Stimulated activated CD4-positive, alpha-beta T cell treated with anti-CD3 and anti-CD28 coated beads, Interleukin-12 subunit alpha, Interleukin-12 subunit beta, amount 100 ng/mL, for 4 hours (primary cell): ENCODE results near the gene UBAC2.
A peak's percentile ranks its signal among the peaks of the same experiment; 100 is the strongest.

ENCODE experiments used
- DNase-seq: peaks from one replicate; pipeline ENCODE4 v3.0.0-alpha.2; 2020

UBAC2 gene

DNA sequence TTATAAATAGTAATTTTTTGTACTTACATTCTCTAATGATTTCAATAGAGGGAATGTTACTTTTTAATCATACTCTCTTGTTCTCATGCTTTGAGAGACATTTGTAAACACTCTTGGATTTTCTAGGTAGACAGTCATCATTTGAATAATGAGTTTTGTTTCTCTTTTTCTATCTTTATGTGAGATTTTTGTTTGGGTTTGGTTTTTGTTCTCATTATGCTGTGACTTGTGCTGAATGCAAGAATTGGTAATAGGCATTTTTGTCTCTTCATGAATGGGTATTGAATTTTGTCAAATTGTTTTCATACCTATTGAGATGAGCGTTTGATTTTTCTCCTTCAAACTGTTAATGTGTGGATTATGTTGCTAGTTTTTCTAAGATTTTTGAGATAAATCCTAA lies 163.3 kb downstream of the UBAC2 start:
- DNase-seq: no peak

DNA sequence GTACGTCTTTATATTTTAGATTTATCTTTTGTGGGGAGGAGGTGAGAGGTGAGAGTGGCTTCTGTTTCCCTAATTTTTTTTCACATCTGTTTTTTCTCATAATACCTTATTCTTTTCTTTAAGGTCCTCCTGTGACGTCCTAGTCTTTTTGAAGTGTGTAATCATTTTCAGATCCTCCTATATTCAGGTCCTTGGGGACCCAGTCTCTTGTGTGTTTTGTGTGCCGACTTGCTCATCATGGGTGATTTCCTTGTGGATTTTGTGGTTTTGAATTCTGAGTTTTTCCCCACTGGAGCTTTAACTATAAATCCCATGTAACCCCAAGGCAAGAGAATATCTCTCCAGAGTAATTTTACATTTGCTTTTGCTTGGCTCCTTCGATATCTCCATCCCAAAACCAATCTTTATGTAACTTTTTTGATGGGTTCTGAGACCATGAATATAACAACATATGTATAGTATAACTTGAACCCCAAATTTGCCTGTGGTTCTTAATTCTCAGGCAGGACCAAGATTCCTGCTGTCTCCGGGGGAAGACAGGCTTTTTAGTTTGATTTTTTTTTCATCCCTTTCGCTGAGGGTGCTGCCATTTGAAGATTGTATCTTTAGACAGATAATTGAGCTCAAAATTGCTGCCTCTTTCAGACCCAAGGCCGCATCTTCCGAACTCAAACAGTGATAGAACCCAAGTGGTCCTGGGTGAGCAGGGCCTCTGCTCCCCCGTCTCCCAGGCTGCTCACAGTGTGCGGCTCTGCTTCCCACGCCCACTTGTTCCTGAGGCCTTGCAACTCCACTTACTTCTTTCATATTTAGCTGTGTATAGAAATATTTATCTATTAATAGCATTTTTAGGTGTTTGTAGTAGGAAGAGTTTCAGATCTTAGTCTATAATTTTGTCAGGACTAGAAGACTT lies 165.7 kb downstream of the UBAC2 start:
- no peak for DNase-seq

DNA sequence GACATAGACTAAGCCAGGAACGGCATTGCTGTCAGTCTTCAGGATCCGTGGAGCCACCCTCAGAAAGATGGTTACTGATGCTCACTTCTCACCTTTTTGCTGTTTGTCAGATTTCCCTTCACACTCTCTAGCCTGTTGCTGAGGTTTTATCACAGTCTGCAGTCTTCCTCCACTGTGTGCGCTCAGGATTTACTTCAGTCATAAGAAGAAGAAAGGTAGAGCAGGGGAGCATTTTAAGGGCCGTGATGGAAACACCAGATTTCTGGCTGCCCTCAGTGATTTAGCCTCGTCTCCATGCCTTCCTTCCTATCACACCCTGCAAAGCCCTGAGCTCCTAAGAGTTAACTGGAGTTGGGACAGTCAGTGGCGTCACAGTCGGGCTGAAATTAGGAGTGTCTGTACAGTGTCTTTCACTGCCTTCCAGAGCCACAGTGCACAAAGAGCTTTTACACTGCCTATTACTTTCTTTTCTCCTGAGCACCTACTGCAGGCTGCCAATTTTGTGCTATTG lies 166.5 kb downstream of the UBAC2 start:
- no peak for DNase-seq

DNA sequence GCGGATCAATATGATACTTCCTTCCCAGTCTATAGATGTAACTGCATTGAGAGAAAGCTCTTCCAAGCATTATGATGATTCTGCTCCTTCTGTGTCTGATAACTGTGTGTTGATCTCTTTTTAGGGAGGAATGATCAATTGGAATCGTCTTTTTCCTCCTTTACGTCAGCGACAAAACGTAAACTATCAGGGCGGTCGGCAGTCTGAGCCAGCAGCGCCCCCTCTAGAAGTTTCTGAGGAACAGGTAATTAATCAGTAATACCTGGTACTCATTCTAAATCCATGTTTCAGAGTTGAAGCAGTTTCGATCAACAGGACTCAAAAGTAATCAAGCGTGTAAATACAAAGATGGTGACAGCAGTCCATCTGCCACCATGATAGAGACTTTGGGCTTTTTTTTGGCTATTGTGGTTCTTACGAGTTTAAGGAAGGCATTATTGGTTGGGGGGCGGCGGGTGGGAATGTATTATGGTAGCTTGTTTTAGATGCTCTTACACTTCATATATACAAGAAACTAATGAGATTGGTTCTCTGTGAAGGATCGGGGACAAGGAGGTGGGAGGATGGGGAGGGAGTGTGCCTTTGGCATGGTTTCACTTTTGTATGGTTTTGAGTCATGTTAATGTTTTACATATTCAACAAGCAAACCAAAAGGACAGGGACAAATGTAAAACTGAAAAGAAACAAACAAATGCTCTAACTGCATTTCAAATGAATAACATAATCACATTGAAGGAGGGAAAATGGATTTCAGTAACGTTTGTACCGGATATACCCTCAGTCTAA lies 167.2 kb downstream of the UBAC2 start:
- DNase-seq: no peak

DNA sequence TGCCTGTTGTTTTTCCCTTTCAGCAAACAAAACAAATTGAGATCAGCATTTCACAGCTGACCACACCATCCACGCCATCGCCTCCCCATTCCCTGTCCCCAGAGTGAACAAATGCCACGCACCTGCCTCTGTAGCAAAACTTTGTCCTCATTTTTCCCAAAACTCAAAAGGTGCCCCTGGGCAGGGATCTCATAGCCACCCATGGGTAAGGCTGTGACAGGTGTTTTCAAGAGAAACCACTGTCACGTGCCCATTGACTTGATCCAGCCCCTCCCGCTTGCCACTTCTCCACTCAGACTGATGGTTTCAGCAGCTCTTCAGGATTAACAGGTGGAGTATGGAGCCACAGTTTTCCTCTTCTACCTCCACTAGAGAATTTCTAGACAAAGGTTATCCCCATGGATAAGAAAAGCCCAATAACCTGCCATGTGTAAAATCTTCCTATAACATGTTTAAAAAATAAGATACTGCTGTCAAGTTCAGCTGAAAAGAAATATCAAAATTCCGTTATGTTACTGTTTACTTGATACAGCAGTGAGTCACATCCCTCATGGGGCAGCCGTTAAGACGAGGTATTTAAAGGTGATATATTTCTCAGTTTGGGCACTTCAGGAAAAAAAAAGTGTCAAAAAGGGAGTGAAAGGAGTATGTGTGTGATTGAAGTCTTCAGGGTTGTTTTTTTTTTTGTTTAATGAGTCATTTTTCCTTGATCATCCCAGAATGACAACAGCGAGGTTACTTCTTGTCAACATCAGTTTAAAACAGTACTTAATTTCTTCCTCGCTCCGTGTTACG lies 170.0 kb downstream of the UBAC2 start:
- no peak for DNase-seq

DNA sequence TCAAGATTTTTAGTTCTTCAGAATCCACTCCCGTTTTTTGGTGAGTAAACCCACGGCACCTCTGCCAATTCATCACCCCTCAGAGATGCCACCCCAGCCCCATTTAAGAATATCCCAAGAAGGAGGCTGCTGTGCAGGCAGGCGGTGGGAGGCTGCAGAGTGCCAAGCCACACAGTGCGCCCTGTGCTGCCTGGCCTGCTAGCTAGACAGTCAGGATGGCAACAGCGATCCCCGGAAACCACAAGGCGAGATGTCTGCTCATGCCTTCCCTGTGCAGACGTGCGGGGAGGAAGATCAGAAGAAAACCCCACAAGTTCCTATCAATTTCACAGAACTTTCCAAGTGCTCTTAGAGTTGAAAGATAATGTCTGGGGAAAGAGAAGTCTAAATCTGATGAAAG lies 171.3 kb downstream of the UBAC2 start:
- DNase-seq: no peak

DNA sequence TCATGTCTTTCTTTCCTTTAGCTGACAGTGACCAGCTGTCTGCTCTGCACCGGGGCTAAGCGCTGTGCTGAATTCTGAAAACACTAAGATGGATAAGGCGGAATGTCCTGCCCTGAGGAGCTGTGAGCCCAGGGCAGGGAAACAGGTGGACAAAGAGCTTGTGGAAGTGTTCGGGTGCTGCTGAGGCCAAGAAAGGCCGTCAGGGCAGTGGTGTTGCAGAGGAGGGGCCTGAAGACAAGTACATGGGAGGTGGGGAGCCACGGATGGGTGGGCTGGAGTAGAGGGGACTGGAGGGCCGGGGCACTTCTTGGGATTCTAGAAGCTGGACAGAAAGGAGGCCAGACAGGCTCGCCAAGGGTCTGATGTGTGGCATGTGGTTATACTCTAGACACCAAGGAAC lies 172.8 kb downstream of the UBAC2 start:
- DNase-seq: no peak

DNA sequence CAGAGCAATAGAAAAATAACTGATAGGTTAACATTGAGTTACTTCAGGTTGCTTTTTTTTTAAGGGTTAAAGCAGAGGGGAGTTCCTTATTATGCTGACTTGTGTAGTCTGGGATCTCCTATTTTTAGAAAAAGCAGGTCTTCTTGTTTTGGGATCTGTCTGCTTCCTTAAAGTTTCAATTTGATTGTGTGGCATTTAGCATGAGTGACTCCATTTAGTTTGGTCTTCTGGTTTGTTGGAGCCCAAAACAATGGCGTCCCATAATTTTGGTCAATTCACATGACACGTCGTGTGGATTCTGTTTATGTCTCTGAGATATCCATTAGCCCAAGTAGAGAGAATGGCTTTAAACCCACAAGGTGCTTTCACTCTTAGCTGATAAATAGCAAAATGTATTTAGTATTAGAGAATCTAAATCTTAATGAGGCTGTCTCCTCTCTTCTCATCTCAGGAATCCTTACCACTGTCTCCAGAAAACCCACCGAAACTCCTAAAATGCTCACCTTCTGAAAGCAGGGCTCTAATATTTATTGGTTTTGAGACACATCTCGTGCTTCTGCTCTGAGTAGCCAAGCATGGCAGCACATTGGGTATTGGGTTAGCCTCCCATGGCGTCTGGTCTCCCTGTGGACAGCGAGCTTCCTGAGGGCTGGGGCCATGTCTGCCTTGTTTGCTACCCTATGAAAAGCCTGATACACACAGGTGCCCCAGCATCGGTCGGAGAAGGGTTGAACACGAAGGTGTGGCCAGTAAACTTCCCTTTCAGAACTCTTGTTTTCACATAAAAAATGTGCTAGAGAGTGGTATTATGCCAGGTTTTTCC lies 173.7 kb downstream of the UBAC2 start:
- no peak for DNase-seq

DNA sequence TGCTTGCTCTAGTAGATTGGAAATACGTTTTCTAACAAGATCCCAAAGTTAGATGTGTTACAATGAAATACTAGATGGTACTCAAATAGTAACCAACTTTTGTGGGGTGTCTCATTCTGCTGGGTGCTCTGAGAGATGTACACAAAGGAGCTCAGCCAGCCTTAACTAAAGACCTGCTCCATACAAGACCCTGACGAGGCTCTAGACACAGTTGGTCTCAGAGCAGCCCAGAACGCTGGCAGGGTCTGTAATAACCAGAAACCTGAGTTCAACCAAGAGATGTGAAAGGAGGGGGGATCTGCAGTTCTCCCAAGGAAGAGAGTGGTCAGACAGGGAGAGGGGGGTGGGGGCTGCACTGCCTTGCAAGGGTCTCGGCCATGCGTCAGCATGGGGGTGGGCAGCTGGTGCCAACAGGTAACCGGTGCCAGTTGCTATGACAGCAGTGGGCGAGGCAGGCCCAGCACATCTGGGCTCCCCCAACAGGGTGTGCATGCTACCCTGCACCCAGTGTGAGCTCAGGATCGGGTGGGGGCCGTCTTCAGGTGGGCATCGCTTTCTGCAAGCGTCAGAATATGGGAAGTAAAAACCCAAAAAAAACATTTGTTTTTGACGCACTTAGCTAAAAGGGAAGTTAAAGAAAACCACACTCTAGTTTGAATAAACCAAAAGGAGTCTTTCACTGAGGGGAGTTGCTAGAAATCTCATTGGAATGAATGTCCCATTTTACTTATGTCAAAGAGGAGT lies 174.5 kb downstream of the UBAC2 start:
- no peak for DNase-seq

DNA sequence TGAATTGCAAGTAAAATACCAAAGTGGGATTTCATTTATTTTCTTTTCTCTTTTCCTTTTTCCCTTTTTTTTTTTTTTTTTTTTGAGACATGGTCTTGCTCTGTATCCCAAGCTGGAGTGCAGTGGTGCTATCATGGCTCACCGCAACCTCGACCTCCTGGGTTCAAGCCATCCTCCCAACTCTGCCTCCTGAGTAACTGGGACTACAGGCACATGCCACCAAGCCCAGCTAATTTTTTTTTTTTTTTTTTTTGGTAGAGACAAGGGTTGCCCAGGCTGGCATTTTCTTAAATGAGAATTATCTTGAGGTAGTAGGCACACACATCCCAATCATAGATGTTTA lies 175.1 kb downstream of the UBAC2 start:
- no peak for DNase-seq

DNA sequence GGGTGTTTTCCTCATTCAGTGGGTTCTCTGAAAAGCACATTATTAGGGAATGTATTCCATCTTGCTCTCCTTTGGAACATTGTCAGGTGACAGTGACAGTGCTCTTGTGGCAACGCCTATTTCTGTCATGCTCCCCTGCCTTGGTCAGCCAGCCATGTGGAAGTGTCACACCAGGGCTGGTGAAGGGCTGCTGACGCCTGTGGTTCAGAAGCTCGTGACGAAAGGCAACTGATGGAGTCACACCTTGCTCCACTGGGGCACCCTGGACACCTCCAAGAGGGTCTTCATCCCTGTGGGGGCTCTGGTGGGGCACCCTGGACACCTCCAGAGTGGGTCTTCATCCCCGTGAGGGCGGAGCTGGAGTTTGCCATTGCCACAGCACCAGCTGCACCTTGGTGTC lies 175.5 kb downstream of the UBAC2 start:
- no peak for DNase-seq

DNA sequence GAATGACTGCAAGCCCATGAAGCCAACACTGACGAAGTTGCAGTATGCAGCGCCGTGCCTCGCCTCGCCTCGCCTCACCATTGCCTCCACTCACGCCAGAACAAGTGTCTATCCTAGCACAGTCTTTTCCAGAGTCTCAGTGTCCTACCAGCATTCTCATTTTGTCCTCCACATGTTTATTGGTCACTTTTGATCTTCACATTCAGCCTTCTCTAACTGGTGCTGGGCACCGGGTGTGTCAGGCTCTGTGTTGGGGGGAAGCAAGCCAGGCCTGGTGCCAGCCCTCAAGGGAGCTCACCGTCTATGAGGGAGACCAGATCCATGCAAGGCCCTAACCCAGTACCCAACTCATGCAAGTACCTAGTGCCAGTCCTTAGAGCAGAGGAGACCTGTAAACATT lies 176.3 kb downstream of the UBAC2 start:
- no peak for DNase-seq

DNA sequence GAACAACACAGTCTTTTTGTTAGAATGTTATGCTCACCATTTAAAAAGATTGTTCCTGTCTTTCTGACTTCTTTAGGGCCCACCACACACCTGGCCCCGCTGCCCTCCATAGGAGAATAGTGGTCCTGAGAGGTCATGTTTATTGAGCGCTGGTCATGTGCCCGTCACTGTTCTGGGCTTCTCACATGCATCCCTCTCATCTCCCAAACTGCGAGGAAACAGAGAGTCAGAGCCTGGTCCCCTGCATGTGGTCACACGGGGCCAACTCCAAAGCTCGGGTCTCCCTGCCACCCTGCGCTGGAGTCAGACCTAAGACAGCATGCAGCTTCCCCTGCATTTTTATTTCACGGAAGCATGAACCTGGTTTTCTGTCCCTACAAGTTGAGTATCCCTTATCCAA lies 177.0 kb downstream of the UBAC2 start:
- no peak for DNase-seq

DNA sequence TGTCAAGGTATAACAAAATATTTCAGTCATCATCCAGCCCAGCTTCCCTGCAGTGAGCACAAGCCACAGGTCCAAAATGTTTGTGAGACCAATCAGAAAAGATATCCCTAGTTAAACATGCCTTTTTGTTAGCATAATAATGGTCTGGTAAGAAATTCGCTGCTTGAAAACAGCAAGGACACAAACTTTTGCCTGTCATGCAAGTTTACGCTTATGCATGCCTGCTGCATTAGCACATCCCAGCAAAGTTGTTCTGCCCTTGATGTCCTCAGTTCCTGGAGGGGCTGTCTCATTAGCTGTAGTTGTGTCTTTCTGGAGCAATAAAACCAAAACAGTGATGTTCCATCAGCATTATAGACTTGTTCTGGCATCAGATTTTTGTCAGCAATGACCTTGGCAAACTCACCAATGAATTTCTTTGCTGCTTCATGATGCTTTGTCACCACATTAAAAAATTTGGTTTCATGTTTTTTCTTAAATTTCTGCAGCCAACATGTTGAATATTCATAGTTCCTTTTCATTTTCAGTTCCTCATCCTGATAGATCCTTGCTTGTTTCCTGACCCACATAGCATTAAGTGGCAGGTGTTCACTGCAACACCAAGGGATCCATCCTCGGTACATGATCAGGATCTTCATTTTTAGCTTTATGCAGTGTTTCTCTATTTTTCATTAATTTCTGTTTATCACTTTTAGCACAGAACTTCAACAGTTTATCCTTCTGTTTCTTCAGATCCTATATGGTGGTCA lies 178.5 kb downstream of the UBAC2 start:
- DNase-seq: no peak

DNA sequence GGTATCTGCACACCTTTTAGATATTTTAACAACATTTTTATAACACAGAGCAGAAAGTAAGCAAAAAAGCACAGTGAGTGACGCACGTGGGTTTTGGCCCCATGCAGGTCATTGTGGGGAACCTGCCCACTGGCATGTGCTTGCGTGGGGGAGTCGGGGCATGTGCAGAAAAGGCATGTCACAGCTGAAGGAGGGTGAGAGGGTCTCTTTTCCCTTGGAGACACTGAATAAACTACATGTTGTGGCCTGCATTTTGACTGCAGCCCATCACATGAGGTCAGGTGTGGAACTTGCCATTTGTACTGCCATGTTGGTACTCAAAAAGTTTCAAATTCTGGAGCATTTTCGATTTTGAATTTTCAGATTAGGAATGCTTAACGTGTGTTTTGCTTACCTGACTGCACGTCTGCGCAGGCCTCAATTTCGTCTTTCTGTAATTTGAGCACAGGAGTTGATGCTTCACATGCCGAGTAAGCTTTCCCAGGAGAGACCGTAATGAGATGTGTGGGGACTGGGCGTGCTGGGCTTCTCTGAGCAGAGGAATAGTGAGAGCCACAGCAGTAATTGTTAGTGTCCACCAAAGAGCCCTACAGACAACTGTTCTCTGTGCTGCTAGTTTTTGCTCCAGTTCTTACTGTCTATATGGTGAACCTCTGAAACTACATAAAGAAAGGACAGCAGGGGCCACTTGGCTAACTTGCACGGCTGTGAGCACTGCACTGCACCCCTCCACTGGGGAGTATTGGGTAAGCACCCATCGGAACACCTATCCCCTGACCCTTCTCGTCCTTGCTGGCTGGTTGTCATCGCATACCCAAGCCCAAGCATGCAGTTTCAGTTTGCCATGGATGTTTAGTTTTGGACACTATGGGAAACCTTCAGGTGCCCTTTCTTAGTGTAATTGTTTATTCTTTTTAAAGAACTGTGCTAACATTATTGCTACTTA lies 179.5 kb downstream of the UBAC2 start:
- DNase-seq: no peak

DNA sequence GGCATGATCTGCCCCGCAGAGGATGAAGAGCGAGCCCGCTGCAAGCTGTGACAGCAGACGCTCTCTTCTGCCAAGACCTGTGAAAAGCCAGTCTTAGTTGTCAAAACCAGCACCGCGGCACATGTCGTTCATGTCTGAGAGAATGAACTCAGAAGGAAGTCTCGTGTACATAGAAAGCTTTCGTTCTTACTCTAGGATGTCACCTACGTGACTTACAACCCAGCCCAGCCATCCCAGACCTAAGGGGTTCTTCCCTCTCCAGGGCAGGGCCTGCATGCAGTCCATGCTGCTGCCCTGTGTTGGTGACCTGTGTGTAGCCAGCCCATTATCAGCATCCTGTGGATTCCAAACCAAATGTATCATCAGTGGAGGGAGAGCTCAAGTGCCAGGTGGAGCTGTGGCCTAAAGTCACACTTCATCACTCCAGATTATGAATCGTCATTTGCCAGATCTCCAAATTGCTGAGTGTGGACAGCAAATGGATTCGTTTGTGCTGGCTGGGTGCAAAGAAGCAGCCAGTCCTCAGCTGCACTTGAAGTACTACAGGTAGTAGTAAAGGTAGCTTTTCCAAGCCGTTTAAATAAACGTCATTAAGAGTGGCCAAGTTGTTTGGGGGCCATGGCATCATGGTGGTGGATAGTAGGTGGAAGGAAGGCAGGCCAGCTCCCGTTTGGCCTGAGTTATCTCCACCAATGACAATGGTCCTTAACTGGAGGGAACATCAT lies 180.4 kb downstream of the UBAC2 start:
- peak; percentile 56 for DNase-seq

DNA sequence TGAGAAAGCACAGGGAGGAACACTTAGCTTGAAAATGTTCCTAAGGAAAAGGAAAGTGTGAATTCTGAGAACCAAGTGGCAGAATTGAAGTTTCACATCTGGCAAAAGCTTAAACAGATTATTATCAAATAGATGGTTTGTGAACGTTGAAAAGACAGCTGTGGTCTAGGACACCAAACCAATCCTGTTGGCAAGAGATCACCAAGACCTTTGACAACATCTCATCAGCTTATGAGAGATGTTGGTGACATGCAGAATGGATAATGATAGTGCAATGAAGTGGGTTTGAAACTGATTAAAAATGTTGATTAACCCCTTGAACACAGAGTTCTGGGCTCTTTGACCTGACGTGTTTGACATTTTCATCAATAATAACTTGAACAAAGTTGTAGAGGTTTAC lies 181.1 kb downstream of the UBAC2 start:
- no peak for DNase-seq

DNA sequence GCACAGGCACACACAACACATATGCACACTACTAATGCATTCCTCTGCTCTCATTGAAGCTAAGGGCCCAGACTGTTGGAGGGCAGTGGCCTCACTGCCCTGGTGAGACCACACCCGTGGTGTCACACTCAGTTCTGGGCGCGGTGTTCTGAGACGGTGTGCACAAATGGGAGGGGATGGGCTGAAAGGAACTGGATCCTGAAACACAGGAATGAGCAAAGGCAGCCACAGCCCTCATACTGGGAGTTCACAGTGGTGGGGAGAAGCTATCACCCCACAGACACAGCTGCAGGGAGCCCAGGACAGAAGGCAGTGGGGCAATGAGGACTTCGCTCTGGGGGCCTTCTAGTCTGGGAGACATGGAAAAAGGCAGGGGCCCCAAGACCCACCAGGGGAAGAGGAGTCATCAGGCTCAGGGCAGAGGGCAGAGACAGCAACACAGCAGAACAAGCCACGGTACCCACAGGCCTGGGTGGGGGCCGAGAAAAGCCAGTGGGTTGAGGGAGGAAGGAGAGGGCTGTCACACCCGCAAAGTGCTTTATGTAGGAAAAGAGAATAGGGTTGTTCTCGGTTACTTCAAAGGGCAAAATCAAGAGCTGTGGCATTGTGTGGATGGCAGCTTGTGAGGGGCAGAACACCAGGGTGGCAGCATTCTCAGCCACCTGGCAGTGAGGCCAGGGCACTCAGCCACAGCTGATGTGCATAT lies 181.9 kb downstream of the UBAC2 start:
- no peak for DNase-seq
